Raji (cell line): Measurements from ENCODE around the gene HACD2.

Experiments
- POLR2A ChIP-seq: IDR thresholded peaks from 2 replicates; pipeline ENCODE4 v1.6.1; 2011; ENCODE audit warnings: low read depth, low read length, control low read depth; ENCODE audit not compliant: insufficient read depth

HACD2 gene

DNA sequence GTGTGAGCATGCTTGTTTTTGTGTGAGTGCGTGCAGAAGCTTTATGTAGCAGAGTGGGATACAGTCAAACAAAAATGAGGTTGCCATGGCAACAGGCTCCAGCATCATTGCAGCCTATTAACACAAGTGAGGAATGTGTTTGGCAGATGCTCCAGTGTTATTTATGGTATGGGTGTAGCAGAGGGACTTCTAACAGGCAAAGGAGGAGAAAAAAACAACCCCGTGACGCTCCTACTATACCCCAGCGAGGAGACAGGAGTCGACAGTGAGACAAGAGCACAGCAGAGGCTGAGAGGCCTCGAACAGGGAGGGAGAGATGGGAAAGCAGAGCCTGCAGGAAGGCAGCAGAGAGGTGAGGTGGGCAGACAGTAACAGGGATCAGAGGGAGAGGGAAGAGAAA, 140.8 kb downstream of the HACD2 start:
- no peak for TF ChIP-seq POLR2A

DNA sequence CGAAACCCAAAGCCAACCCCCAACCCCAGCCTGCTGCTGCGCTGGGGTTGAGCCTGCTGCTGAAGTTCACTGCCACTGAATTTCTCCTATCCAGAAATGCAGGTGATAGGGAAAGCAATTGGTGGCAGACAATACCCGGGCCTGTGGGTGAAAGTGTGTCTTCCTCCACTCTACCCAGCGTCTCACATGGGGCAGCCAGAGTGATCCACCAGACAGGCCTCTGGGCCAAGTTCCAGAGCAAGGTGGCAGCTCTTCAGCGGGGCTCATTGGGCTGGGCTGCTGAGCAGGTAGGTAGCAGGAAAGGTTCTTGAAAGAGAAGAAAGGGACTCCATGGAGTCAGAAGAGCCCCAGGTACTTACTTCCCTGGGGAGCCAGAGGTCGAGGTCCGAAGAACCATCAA, 141.9 kb downstream of the HACD2 start:
- no peak for TF ChIP-seq POLR2A

DNA sequence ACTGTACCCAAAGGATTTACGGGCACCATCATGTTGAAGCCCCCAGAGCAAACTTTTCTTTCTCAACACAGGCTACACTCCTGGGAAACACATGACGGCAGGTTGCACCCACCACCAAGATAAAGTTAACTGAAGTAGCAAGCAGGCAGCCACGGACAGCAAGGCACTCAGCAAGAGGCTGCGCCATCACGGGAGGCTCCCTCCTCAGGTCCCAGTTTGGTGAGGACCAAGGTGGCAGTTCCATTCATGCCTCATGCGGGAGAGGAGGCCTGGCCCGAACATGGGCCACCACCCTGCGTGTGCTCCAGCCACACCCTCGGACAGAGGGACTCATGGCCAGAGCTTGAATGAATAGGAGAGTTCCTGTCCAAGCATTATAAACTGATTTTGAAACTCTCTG, 142.7 kb downstream of the HACD2 start:
- no peak for TF ChIP-seq POLR2A
